OCI-LY1 (cell line): ENCODE data around the gene TOR2A.

Experiments
- H2AFZ ChIP-seq: fragments of 200-600 bp; sonication (generic), shearing (Covaris generic); 2 replicates; pipeline ENCODE4 v1.6.0; 2014; ENCODE audit warnings: antibody characterized with exemption, mild to moderate bottlenecking, low read length
- H3F3A ChIP-seq: fragments of 200-600 bp; sonication (generic), shearing (Covaris generic); 2 replicates; pipeline ENCODE4 v1.6.0; 2014; ENCODE audit warnings: mild to moderate bottlenecking, antibody characterized with exemption, low read length, moderate library complexity; ENCODE audit not compliant: insufficient read depth
- H3K27ac ChIP-seq: fragments of 200-600 bp; sonication (generic); 2 replicates; pipeline ENCODE4 v1.5.1; 2014; ENCODE audit warnings: low read length, mixed run types, mild to moderate bottlenecking, low read depth; ENCODE audit not compliant: poor library complexity, severe bottlenecking
- H3K27me3 ChIP-seq: fragments of 200-600 bp; sonication (generic); 2 replicates; pipeline ENCODE4 v1.6.0; 2014; ENCODE audit warnings: antibody characterized with exemption, mild to moderate bottlenecking, low read length, moderate library complexity; ENCODE audit not compliant: insufficient read depth
- H3K36me3 ChIP-seq: fragments of 200-600 bp; sonication (generic); 2 replicates; pipeline ENCODE4 v1.6.1; 2014; ENCODE audit warnings: mild to moderate bottlenecking, antibody characterized with exemption, low read length, moderate library complexity, mixed read lengths; ENCODE audit not compliant: insufficient read depth
- H3K4me1 ChIP-seq: fragments of 200-600 bp; sonication (generic); 2 replicates; pipeline ENCODE4 v1.5.1; 2014; ENCODE audit warnings: mild to moderate bottlenecking, low read length, moderate library complexity; ENCODE audit not compliant: insufficient read depth, severe bottlenecking
- H3K4me2 ChIP-seq: fragments of 200-600 bp; sonication (generic), shearing (Covaris generic); 2 replicates; pipeline ENCODE4 v1.6.1; 2014; ENCODE audit warnings: low read length
- H3K4me3 ChIP-seq: fragments of 200-600 bp; sonication (generic); 2 replicates; pipeline ENCODE4 v1.5.1; 2014; ENCODE audit warnings: low read length, low read depth, mild to moderate bottlenecking, mixed read lengths; ENCODE audit not compliant: poor library complexity, severe bottlenecking
- H3K79me2 ChIP-seq: fragments of 200-600 bp; shearing (Covaris generic); 2 replicates; pipeline ENCODE4 v1.6.1; 2016; ENCODE audit warnings: mixed run types, low read length, mixed read lengths; ENCODE audit not compliant: insufficient read depth
- H3K9ac ChIP-seq: fragments of 200-600 bp; sonication (generic), shearing (Covaris generic); 2 replicates; pipeline ENCODE4 v1.6.1; 2014; ENCODE audit warnings: mild to moderate bottlenecking, low read length, mixed read lengths
- H3K9me2 ChIP-seq: fragments of 200-600 bp; sonication (generic), shearing (Covaris generic); 2 replicates; pipeline ENCODE4 v1.6.1; 2014; ENCODE audit warnings: low read depth, mild to moderate bottlenecking, low read length, mixed read lengths
- H3K9me3 ChIP-seq: fragments of 200-600 bp; shearing (Covaris generic); 2 replicates; pipeline ENCODE4 v1.6.1; 2014; ENCODE audit warnings: low read length, mixed read lengths
- H4K20me1 ChIP-seq: fragments of 200-600 bp; sonication (generic), shearing (Covaris generic); 2 replicates; pipeline ENCODE4 v1.6.0; 2016; ENCODE audit warnings: mild to moderate bottlenecking, low read length; ENCODE audit not compliant: insufficient read depth
- EZH2 ChIP-seq: fragments of 200-600 bp; sonication (generic), shearing (Covaris generic); IDR thresholded peaks from 2 replicates; pipeline ENCODE4 v1.8.0; 2017; ENCODE audit warnings: borderline replicate concordance, mixed run types, mild to moderate bottlenecking, antibody characterized with exemption, low read length, moderate library complexity, mixed read lengths
- TF ChIP-seq, protein P1 (sequence below): fragments of 200-600 bp; sonication (generic), shearing (Covaris generic); IDR thresholded peaks from 2 replicates; pipeline ENCODE4 v1.5.1; 2017; ENCODE audit warnings: mild to moderate bottlenecking, antibody characterized with exemption, low read length, moderate library complexity, mixed read lengths

TOR2A gene

DNA sequence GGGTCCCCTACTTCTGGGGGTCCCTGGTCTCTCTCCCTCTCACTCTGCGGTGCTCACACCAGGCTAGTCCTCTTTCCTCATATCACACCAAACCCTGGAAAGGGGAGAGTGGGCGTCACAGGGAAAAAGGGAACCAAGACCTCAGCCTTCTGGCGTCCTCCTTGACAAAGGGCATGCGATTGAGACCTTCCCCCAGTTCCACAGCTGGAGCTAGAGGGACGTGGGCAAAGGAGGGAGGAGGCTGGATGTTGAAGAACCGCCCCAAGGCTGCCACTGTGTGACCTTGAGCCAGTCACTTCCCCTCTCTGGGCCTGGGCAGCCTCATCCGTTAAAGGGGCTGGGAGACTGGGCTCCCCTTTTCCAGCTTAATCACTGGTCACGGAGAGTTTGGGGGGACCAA is 18.5 kb upstream of the TOR2A start:
- Histone ChIP-seq H3K9ac (no peak overlapping the region), H3K27ac (no peak overlapping the region), H4K20me1 (no peaks in the 10 kb centered on the region), H3K36me3 (peaks cover 8% of the 10 kb centered on the region), H3K4me2 (no peak overlapping the region), H3K27me3 (no peaks in the 10 kb centered on the region), H3K79me2 (no peaks in the 10 kb centered on the region), H3K4me3 (no peak overlapping the region), H3K9me3 (no peaks in the 10 kb centered on the region), H2AFZ (no peak overlapping the region), H3K4me1 (no peaks in the 10 kb centered on the region), H3F3A (no peaks in the 10 kb centered on the region), H3K9me2 (no peaks in the 10 kb centered on the region)
- no peak for TF ChIP-seq EZH2
- TF ChIP-seq, protein P1, sequence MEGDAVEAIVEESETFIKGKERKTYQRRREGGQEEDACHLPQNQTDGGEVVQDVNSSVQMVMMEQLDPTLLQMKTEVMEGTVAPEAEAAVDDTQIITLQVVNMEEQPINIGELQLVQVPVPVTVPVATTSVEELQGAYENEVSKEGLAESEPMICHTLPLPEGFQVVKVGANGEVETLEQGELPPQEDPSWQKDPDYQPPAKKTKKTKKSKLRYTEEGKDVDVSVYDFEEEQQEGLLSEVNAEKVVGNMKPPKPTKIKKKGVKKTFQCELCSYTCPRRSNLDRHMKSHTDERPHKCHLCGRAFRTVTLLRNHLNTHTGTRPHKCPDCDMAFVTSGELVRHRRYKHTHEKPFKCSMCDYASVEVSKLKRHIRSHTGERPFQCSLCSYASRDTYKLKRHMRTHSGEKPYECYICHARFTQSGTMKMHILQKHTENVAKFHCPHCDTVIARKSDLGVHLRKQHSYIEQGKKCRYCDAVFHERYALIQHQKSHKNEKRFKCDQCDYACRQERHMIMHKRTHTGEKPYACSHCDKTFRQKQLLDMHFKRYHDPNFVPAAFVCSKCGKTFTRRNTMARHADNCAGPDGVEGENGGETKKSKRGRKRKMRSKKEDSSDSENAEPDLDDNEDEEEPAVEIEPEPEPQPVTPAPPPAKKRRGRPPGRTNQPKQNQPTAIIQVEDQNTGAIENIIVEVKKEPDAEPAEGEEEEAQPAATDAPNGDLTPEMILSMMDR, result no peak

DNA sequence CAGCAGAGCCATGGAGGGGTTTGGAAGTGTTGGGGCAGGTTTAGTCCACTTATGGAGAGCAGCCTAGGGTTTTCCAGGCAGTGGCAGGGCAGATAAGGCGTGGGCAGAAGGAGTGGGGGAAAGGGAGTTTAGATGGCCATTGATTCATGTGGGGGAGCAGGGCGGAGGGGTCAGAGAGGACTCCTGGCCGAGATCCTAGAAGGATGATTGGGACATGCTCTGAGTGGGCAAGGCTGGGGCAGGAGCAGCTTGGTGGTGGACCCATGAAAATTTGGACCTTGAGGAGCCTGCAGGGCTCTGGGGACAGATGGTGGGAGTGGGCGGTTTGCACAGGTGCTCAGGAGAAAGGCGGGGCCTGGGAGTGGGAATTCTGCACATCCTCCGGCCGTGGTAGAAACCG is 18.1 kb upstream of the TOR2A start:
- Histone ChIP-seq H3F3A (no peaks in the 10 kb centered on the region), H3K9me2 (no peaks in the 10 kb centered on the region), H3K27ac (no peak overlapping the region), H4K20me1 (no peaks in the 10 kb centered on the region), H3K79me2 (no peaks in the 10 kb centered on the region), H3K36me3 (peaks cover 12% of the 10 kb centered on the region), H3K4me2 (no peak overlapping the region), H3K4me1 (no peaks in the 10 kb centered on the region), H3K9me3 (no peaks in the 10 kb centered on the region), H3K4me3 (no peak overlapping the region), H3K9ac (no peak overlapping the region), H2AFZ (no peak overlapping the region), H3K27me3 (no peaks in the 10 kb centered on the region)
- TF ChIP-seq EZH2, result no peak
- TF ChIP-seq, protein P1, result no peak

DNA sequence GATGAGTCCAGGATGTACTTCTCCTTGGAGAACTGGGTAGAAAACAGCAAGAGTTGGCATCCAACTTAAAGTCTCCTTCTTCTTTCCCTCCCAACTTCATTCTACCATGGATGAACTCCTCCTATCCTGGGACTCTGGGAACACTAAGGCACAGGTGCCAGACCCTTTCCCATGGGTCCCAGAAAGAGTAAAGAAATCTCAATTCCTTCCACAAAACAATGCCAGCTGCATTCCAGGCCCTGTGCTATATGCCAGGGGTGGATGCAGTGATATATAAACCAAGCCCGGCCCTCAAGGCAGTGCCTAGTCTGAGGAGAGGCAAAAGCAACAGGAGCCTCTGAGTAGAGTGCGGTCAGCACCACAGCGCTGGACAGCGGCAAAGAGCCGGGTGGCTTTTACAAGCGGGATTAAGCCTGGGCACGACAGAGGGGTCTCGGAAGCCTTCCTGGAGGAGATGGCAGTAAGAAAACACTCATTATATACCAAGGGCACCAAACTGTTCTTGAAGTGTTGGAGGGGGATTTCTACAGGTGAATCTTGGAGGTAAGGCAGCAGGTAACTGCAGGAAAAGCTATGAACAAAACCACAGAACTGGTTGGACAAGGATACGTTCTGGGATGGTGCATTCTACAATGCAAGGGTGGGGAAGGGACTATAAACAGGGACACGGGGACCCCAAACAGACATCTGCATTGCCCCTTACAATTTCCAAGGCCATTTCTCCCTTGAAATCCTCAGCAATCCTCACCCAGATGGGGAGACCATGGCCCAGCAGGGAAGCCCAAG is 16.4 kb upstream of the TOR2A start:
- Histone ChIP-seq H3K9me2 (no peaks in the 10 kb centered on the region), H3K4me3 (no peak overlapping the region), H3K4me2 (no peak overlapping the region), H3K36me3 (peaks cover 12% of the 10 kb centered on the region), H2AFZ (no peak overlapping the region), H3F3A (no peaks in the 10 kb centered on the region), H3K27ac (no peak overlapping the region), H3K9ac (no peak overlapping the region), H3K9me3 (no peaks in the 10 kb centered on the region), H3K79me2 (no peaks in the 10 kb centered on the region), H3K27me3 (no peaks in the 10 kb centered on the region), H3K4me1 (no peaks in the 10 kb centered on the region), H4K20me1 (no peaks in the 10 kb centered on the region)
- TF ChIP-seq, protein P1, result no peak
- no peak for TF ChIP-seq EZH2
